MCF 10A (cell line): ENCODE data around the gene LGALS3BP. TPM values are rescaled to one million over a fixed set of nuclear protein-coding genes. Genes with fewer than 3 reads are reported as not detected.

ENCODE experiments used
- BruUV-seq: library from RNA; stranded (reverse); fragments of 400-500 nt; replicated peaks from 2 replicates; lab custom pipeline; 2021; lab: Mats Ljungman, UMichigan
- CTCF ChIA-PET: fragments of 300-600 bp; sonication (Branson Sonifier 250); formaldehyde crosslinking; extraction: SDS; loops from one replicate; lab custom pipeline; 2021; ENCODE audit warnings: antibody characterized with exemption, inconsistent platforms; lab: Yijun Ruan, JAX
- POLR2A ChIA-PET: fragments of 300-600, 350-650 bp; sonication (Branson Sonifier 250); formaldehyde crosslinking; extraction: SDS; loops from one replicate; lab custom pipeline; 2020; ENCODE audit warnings: antibody characterized with exemption, inconsistent platforms; lab: Yijun Ruan, JAX
- DNase-seq: peaks from one replicate; pipeline ENCODE4 v3.0.0-alpha.2; 2018; ENCODE audit not compliant: unreplicated experiment
- H3K27ac Mint-ChIP-seq: one replicate; pipeline ENCODE4 v1.8.0; 2022; ENCODE audit warnings: mild to moderate bottlenecking, low read depth, mixed read lengths; ENCODE audit not compliant: unreplicated experiment
- H3K27me3 Mint-ChIP-seq: one replicate; pipeline ENCODE4 v1.8.0; 2022; ENCODE audit warnings: mixed read lengths; ENCODE audit not compliant: insufficient read depth, unreplicated experiment
- H3K36me3 Mint-ChIP-seq: one replicate; pipeline ENCODE4 v1.8.0; 2022; ENCODE audit warnings: mild to moderate bottlenecking, moderate library complexity, mixed read lengths; ENCODE audit not compliant: insufficient read depth, unreplicated experiment
- H3K4me1 Mint-ChIP-seq: one replicate; pipeline ENCODE4 v1.8.0; 2022; ENCODE audit warnings: mixed read lengths; ENCODE audit not compliant: insufficient read depth, unreplicated experiment
- H3K4me3 Mint-ChIP-seq: one replicate; pipeline ENCODE4 v1.8.0; 2022; ENCODE audit warnings: mild to moderate bottlenecking, moderate library complexity, mixed read lengths; ENCODE audit not compliant: unreplicated experiment
- H3K9me3 Mint-ChIP-seq: one replicate; pipeline ENCODE4 v1.8.0; 2022; ENCODE audit warnings: mixed read lengths; ENCODE audit not compliant: unreplicated experiment
- intact Hi-C: fragments of 100-400 bp; cut with micrococcal nuclease; formaldehyde crosslinking; loops from 2 replicates; pipeline ENCODE4 v1.14.1; 2022
- total RNA-seq: library from RNA; stranded (reverse); gene quantifications from 2 replicates; pipeline ENCODE4 v1.2.3, GENCODE V29; 2022
- TF ChIP-seq, protein P1 (sequence below): fragments of 200-600 bp; IDR thresholded peaks from one replicate; pipeline ENCODE4 v1.8.0; 2022; ENCODE audit warnings: antibody characterized with exemption, mild to moderate bottlenecking; ENCODE audit not compliant: unreplicated experiment

LGALS3BP gene
- total RNA-seq, 1 experiment from 2014 or later = 58.0 TPM

DNA sequence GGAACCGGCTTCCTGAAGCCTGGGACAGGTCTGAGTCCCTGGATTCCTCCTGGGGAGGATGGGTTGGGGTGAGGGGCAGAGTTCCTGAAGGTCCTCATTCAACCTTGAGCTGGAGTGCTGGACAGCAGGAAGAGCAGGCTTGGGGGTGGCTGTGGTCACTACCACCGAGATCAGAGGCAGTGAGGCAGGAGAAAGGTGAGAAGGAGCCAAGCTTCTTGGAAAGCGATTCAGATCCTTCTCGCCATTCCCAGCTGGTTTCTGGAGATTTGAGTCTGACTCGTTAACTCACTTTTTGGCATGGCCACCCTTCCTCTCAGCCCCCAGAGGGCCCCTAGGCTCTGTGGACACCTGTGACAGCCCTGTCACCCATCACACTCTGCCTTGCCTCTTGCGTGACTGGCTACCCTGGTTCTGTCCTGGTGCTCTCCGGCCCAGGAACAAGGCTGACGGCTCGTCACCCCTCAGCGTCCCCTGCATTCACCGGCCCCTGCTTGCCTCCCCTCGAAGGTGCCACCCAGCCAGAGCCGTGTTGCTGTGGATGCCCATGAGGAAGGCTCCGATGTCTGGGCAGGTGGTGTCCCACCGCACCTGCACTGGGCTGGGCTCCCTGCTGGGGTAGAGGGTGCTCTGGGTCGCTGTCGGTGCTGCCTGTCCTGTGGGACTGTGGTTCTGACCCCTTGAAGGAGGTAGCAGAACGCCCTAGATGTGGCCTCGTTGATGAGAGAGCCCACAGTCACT is 44.9 kb downstream of the LGALS3BP start:
- TF ChIP-seq, protein P1, sequence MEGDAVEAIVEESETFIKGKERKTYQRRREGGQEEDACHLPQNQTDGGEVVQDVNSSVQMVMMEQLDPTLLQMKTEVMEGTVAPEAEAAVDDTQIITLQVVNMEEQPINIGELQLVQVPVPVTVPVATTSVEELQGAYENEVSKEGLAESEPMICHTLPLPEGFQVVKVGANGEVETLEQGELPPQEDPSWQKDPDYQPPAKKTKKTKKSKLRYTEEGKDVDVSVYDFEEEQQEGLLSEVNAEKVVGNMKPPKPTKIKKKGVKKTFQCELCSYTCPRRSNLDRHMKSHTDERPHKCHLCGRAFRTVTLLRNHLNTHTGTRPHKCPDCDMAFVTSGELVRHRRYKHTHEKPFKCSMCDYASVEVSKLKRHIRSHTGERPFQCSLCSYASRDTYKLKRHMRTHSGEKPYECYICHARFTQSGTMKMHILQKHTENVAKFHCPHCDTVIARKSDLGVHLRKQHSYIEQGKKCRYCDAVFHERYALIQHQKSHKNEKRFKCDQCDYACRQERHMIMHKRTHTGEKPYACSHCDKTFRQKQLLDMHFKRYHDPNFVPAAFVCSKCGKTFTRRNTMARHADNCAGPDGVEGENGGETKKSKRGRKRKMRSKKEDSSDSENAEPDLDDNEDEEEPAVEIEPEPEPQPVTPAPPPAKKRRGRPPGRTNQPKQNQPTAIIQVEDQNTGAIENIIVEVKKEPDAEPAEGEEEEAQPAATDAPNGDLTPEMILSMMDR = no peak
- Mint-ChIP-seq H3K36me3 (no peaks in the 10 kb centered on the region), H3K9me3 (no peaks in the 10 kb centered on the region), H3K4me1 (peaks cover 37% of the 10 kb centered on the region), H3K4me3 (peak overlapping the region; percentile 18), H3K27me3 (no peaks in the 10 kb centered on the region), H3K27ac (peak overlapping the region; percentile 29)
- no peak for DNase-seq
- intact Hi-C loops = no loop called here
- POLR2A ChIA-PET = interaction anchor here (0.5 to 2.0 kb wide), 8 partner anchors 8 to 188 kb away, joined by 3 to 14 read pairs (median 7); partner anchors contain the start of genes TIMP2 and USP36
- CTCF ChIA-PET = interaction anchor here (0.7 to 1.6 kb wide), 5 partner anchors 36 to 327 kb away, joined by 3 to 4 read pairs (median 3); no protein-coding TSS in a partner anchor
- BruUV-seq = no TSS peak

DNA sequence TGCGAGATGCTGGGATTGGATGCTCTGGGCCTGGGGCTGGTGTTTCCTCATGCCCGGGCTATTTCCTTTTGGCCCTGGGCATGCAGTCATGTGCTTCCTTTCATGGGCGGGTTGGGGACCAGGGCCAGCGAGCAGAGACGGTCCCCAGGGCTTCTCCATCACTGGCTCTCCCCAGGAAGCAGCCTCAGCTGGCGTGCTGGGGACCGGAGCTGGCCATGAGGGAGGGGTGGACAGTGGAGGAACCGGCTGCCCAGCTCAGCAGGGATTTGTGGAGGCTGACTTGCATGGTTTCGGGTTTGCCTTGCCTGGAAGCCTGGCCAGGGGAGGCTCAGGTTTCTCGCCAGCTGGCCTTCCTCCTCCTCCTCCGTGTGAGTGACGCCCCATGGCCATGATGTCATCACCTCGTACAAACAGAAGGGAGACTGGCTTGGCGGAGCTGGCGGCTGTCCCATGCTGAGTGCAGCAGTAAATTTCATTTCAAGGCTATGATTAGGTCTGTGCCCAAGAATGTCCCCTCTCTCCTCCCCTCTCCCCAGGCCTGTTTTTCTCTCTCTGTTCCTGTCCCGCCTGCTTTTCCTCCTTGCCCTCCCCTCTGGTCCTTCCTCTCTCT is 45.7 kb downstream of the LGALS3BP start:
- H3K4me1 Mint-ChIP-seq = peaks cover 30% of the 10 kb centered on the region
- H3K36me3 Mint-ChIP-seq = no peaks in the 10 kb centered on the region
- intact Hi-C loops = no loop called here
- TF ChIP-seq, protein P1 = no peak
- no peaks in the 10 kb centered on the region for H3K9me3 Mint-ChIP-seq
- H3K4me3 Mint-ChIP-seq = peak overlapping the region; percentile 10
- BruUV-seq = no TSS peak
- H3K27ac Mint-ChIP-seq = peak overlapping the region; percentile 93
- DNase-seq = peak; percentile 95
- POLR2A ChIA-PET = interaction anchor here (0.7 to 2.0 kb wide), 10 partner anchors 9 to 199 kb away, joined by 3 to 14 read pairs (median 5); partner anchors contain the start of genes CEP295NL, TIMP2 and USP36
- H3K27me3 Mint-ChIP-seq = no peaks in the 10 kb centered on the region
- CTCF ChIA-PET = interaction anchor here (0.6 to 1.6 kb wide), 7 partner anchors 37 to 1422 kb away, joined by 3 to 4 read pairs (median 3); no protein-coding TSS in a partner anchor

DNA sequence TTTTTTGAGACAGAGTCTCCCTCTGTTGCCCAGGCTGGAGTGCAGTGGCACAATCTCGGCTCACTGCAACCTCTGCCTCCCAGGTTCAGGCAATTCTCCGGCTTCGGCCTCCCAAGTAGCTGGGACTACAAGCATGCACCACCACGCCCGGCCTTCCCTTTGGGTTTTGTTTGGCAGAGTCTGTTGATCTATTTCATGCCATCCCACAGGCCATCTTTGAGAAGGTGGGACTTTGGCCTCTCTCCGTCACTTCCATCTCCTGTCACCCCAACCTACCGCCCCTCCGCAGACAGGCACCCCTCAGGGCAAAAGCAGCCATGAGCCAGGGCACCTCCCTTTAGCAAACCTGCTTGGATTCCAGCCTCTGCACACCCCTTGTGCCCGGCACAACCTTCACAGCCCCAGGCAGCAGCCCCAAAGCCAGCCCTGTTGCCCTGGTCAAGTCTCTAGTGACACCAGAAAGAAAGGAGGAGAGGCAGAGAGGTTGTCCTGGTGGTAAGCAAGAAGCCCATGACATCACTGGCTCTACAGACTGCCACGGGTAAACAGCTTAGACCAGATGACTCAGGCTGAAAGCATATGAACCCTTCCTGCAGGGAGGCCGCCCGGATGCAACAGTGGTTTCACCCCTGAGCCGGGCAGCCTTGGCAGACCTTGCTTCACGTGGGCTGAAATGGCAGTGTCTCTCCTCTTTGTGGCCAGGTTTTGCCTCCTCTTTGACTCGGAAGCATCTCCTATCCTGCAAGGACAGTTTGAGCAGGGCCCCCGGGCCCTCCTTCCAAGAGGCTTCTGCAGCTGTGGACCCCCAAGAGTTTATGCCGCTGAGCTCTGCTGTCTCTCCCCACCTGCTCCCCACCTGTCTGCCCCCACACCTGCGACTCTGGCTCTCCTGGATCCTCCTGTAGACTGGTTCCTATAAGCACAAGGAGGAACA is 46.4 kb downstream of the LGALS3BP start:
- Mint-ChIP-seq H3K27ac (peak overlapping the region; percentile 93), H3K4me1 (peaks cover 28% of the 10 kb centered on the region), H3K36me3 (no peaks in the 10 kb centered on the region), H3K4me3 (peak overlapping the region; percentile 10), H3K9me3 (no peaks in the 10 kb centered on the region), H3K27me3 (no peaks in the 10 kb centered on the region)
- TF ChIP-seq, protein P1 = no peak
- intact Hi-C loops = no loop called here
- peak; percentile 95 for DNase-seq
- BruUV-seq = no TSS peak
- CTCF ChIA-PET = interaction anchor here (0.6 to 1.6 kb wide), 4 partner anchors 38 to 1422 kb away, joined by 3 to 4 read pairs (median 4); no protein-coding TSS in a partner anchor
- POLR2A ChIA-PET = interaction anchor here (0.9 to 2.0 kb wide), 9 partner anchors 10 to 198 kb away, joined by 3 to 14 read pairs (median 7); partner anchors contain the start of genes CEP295NL, TIMP2 and USP36
